Measurements from ENCODE around the gene ZNF500.

ZNF500 gene

GRCh38 chr16:4699046-4699556 lies 67.9 kb downstream of the ZNF500 start:
- H3K4me3 ChIP-seq (ENCODE audit: low read depth, low read length): no peak overlapping the region
- no peak overlapping the region for H3K27ac ChIP-seq
- in situ Hi-C loops (cut with HindIII; ENCODE audit: low pct_ligation_motif_present, low sequenced_read_pairs): no loop called here
- no peak for DNase-seq
- no peak for TF ChIP-seq CTCF (IDR thresholded peaks at IDR 0.05; ENCODE audit: low read depth, low read length, missing control alignments)
- no peaks in the 10 kb centered on the region for H3K27me3 ChIP-seq (replicated peaks)
- H3K36me3 ChIP-seq (replicated peaks): peaks cover 66% of the 10 kb centered on the region

- Histone ChIP-seq H3K27me3 (replicated peaks) (no peaks in the 10 kb centered on the region), H3K4me3 (ENCODE audit: low read depth, low read length) (no peak overlapping the region), H3K27ac (no peak overlapping the region), H3K36me3 (replicated peaks) (peaks cover 61% of the 10 kb centered on the region)
- in situ Hi-C loops (cut with HindIII; ENCODE audit: low pct_ligation_motif_present, low sequenced_read_pairs): no loop called here
- TF ChIP-seq CTCF (IDR thresholded peaks at IDR 0.05; ENCODE audit: low read depth, low read length, missing control alignments): no peak
- DNase-seq: no peak
Observed at GRCh38 chr16:4698321-4699045, 68.5 kb downstream of the ZNF500 start.

Measured in brain microvascular endothelial cell (primary cell).